Lower lobe of right lung (tissue), 2 donors: ENCODE data around the gene MTUS2. TPM values are rescaled to one million over a fixed set of nuclear protein-coding genes. Genes with fewer than 3 reads are reported as not detected.

Experiments used
- ATAC-seq, 2 donors: fragments of 200-7000 bp; cut with Tn5 transposase; one replicate each; pipeline ENCODE4 v1.9.1; 2020 to 2022; ENCODE audit warnings: mild to moderate bottlenecking in 2 of 2, moderate library complexity in 2 of 2
- DNase-seq: peaks from one replicate; pipeline ENCODE4 v3.0.0-alpha.2; 2020
- H3K27ac ChIP-seq: fragments of 200-600 bp; one replicate; pipeline ENCODE4 v1.8.0; 2022
- H3K27me3 ChIP-seq: fragments of 200-600 bp; one replicate; pipeline ENCODE4 v1.8.0; 2022; ENCODE audit warnings: low read depth
- H3K36me3 ChIP-seq: fragments of 200-600 bp; one replicate; pipeline ENCODE4 v1.8.0; 2022; ENCODE audit warnings: mild to moderate bottlenecking
- H3K4me1 ChIP-seq: fragments of 200-600 bp; one replicate; pipeline ENCODE4 v1.8.0; 2022
- H3K4me3 ChIP-seq: fragments of 200-600 bp; one replicate; pipeline ENCODE4 v1.8.0; 2022; ENCODE audit warnings: mild to moderate bottlenecking
- H3K9me3 ChIP-seq: fragments of 200-600 bp; one replicate; pipeline ENCODE4 v1.8.0; 2022
- intact Hi-C: fragments of 100-400 bp; cut with DNase I; formaldehyde crosslinking; loops from one replicate; pipeline ENCODE4 v1.11.0; 2022
- total RNA-seq: library from RNA; stranded (reverse); fragmentation: NEBNext Ultra II Directional; extraction: Animal tissue kit (Norgen Biotek cat#: 25700); gene quantifications from one replicate; pipeline ENCODE4 v1.2.1, GENCODE V29; 2021
- TF ChIP-seq, protein P1 (sequence below): fragments of 200-600 bp; IDR thresholded peaks from one replicate; pipeline ENCODE4 v1.8.0; 2022; ENCODE audit warnings: antibody characterized with exemption, mild to moderate bottlenecking
- donor health status: DM: no; HTN: yes; CAD: no; lungs with severe emphysema.

Gene MTUS2
- total RNA-seq, 1 donor from 2014 or later, result 0.21 TPM

DNA sequence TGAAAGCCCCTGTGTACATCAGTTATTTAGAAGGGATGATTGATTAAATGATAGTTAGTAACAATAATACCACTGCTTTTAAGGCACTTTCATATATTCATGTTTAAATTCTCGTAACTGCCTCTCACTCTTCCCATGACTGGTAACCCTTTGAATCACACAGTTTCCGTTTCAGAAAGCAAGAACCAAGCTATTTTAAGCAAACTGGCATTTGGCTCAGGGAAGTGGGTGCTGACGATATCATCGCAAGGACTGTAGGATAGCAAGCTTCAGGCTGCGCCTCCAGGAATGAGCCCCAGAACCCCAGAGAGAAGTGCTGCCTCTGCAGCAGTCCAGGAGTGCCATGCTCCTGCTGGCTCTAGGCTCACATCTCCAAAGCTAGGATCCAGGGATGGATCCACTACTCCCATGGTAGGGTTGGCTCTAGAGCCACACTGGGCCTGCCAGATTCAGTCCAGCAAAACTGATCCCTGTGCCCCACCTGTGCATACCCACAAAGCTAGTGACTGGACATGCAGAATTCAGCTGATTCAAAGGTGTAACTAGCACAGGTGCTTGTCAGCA lies 461.9 kb downstream of the MTUS2 start:
- no peaks in the 10 kb centered on the region for H3K9me3 ChIP-seq
- TF ChIP-seq, protein P1, sequence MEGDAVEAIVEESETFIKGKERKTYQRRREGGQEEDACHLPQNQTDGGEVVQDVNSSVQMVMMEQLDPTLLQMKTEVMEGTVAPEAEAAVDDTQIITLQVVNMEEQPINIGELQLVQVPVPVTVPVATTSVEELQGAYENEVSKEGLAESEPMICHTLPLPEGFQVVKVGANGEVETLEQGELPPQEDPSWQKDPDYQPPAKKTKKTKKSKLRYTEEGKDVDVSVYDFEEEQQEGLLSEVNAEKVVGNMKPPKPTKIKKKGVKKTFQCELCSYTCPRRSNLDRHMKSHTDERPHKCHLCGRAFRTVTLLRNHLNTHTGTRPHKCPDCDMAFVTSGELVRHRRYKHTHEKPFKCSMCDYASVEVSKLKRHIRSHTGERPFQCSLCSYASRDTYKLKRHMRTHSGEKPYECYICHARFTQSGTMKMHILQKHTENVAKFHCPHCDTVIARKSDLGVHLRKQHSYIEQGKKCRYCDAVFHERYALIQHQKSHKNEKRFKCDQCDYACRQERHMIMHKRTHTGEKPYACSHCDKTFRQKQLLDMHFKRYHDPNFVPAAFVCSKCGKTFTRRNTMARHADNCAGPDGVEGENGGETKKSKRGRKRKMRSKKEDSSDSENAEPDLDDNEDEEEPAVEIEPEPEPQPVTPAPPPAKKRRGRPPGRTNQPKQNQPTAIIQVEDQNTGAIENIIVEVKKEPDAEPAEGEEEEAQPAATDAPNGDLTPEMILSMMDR, result no peak
- no peak for DNase-seq
- ATAC-seq, result no peak
- no peaks in the 10 kb centered on the region for H3K36me3 ChIP-seq
- H3K27me3 ChIP-seq, result no peaks in the 10 kb centered on the region
- H3K27ac ChIP-seq, result no peak overlapping the region
- no peaks in the 10 kb centered on the region for H3K4me1 ChIP-seq
- no peak overlapping the region for H3K4me3 ChIP-seq
- intact Hi-C loops, result no loop called here

DNA sequence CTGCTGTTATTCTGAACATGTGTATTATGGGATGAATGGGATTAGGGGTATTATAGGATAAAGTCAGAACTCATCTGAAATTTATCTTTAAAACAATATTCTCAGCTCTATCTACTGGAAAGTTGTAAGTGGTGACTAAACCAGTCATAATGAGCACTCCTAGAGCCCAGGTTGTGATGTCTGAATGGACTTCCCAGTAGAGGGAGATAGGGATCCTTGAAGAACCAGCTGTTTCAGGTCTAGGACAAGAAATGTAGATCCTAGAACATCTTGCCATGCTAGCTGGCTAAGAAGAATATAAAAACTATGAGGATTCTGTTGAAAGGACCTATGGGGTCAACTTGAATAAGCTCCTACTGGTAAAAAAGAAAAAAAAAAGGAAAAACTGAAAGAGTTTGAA lies 464.6 kb downstream of the MTUS2 start:
- DNase-seq (no peak), ATAC-seq (no peak)
- no peaks in the 10 kb centered on the region for H3K27me3 ChIP-seq
- H3K36me3 ChIP-seq, result no peaks in the 10 kb centered on the region
- H3K27ac ChIP-seq, result no peak overlapping the region
- H3K9me3 ChIP-seq, result no peaks in the 10 kb centered on the region
- TF ChIP-seq, protein P1, result no peak
- H3K4me3 ChIP-seq, result no peak overlapping the region
- intact Hi-C loops, result no loop called here
- H3K4me1 ChIP-seq, result no peaks in the 10 kb centered on the region

DNA sequence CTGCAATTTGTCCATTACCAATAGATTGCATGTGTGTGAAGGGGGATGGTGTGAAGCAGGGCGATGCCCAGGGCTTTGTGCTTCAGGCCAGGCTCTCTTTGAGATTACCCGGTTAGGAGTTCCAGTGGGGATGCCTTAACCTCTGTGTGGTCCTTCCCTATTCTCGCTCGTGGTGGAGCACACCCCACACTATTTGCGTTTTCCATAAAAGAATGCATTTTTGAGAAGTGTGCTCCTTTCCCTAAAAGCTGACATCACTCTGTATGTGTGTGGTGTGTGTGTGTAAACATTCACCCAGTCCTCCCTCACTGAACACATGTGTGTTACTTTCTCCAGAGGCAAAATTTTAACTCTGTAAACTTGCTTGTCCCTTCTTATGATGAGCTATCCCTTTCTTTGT lies 467.1 kb downstream of the MTUS2 start:
- no peaks in the 10 kb centered on the region for H3K9me3 ChIP-seq
- TF ChIP-seq, protein P1, result no peak
- no peak for DNase-seq

DNA sequence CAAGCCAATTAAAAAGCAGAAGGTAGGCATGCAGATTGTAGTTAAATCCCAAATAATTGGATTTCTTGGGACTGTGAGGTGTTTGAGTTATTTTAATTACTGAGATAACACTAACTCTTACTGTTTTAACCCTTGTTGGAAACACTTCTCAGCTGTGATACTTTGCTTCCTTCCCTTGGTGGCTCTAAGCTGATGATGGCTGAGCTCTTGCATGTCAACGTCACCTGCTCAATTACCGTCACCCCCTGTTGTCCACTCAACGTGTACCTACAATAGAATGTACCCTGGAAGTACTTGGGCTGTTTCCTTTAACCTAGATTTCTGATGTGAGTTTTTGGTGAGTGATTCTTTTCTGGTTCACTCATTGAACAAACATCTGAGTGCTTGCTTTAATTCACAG lies 471.9 kb downstream of the MTUS2 start:
- no peaks in the 10 kb centered on the region for H3K9me3 ChIP-seq

More for the DNA sequence above, 467.1 kb downstream of the MTUS2 start:
- Histone ChIP-seq H3K4me3 (no peak overlapping the region), H3K4me1 (no peaks in the 10 kb centered on the region), H3K27ac (no peak overlapping the region), H3K36me3 (no peaks in the 10 kb centered on the region), H3K27me3 (no peaks in the 10 kb centered on the region)
- ATAC-seq, result no peak
- intact Hi-C loops, result no loop called here

DNA sequence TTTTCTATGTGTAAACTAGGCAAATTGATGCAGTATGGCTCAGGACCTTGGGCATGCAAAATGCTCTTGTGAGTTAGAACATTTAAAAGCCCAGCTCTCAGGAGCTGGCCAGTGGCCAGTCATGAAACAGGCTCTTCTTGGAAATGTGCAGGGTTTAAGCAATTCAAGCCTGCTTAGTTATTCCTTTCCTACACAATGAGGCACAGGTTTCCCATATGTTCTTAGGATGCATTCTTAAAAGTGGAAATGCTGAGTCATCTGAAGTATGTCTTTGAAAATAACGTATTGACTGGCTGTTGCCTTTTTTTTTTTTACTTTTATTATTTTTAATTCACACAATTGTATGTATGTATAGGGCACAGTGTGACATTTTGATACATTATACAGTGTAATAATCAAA lies 474.7 kb downstream of the MTUS2 start:
- intact Hi-C loops, result no loop called here
- no peaks in the 10 kb centered on the region for H3K4me1 ChIP-seq
- DNase-seq (no peak), ATAC-seq (no peak)
- H3K9me3 ChIP-seq, result no peaks in the 10 kb centered on the region
- no peaks in the 10 kb centered on the region for H3K27me3 ChIP-seq
- no peaks in the 10 kb centered on the region for H3K36me3 ChIP-seq
- no peak overlapping the region for H3K27ac ChIP-seq
- no peak overlapping the region for H3K4me3 ChIP-seq
- TF ChIP-seq, protein P1, result no peak

More for the DNA sequence above, 471.9 kb downstream of the MTUS2 start:
- no peak overlapping the region for H3K27ac ChIP-seq
- no peaks in the 10 kb centered on the region for H3K27me3 ChIP-seq
- intact Hi-C loops, result no loop called here
- DNase-seq (no peak), ATAC-seq (no peak)
- TF ChIP-seq, protein P1, result no peak
- no peaks in the 10 kb centered on the region for H3K4me1 ChIP-seq
- no peak overlapping the region for H3K4me3 ChIP-seq
- no peaks in the 10 kb centered on the region for H3K36me3 ChIP-seq

DNA sequence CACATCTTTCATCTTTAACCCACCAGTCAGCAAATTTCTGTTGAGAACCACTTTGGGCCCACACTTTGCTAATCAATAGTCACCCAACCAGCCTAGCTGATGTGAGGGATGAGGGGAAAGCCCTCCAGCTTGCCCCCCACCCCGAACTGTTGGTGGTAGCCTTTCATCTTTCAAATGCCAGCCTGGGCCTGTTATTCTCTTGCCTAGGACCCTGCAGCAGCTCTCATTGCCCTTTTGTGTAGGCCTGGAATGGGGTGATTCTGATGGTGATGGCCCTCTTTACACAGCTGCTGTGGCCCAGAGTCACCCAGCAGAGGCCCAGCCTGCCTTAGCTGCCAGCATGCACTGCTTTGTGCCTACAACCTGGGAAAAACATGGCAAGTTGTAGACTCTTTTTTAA lies 480.9 kb downstream of the MTUS2 start:
- no peaks in the 10 kb centered on the region for H3K27me3 ChIP-seq
- H3K4me1 ChIP-seq, result no peaks in the 10 kb centered on the region
- no peak overlapping the region for H3K27ac ChIP-seq
- DNase-seq, result no peak
- ATAC-seq, result no peak
- H3K36me3 ChIP-seq, result no peaks in the 10 kb centered on the region
- no peak overlapping the region for H3K4me3 ChIP-seq
- intact Hi-C loops, result no loop called here
- TF ChIP-seq, protein P1, result no peak
- H3K9me3 ChIP-seq, result peaks cover 6% of the 10 kb centered on the region
